H9 (cell line): ENCODE results near the gene AJUBA. TPM values are rescaled to one million over a fixed set of nuclear protein-coding genes. Genes with fewer than 3 reads are reported as not detected.

Experiments used
- DNase-seq: peaks from one replicate; pipeline ENCODE4 v3.0.0-alpha.2; 2017
- H2AFZ ChIP-seq: one replicate; pipeline ENCODE4 v1.6.1; 2013; ENCODE audit warnings: mild to moderate bottlenecking, low read length, control low read depth, moderate library complexity
- H2AK5ac ChIP-seq: 2 replicates; pipeline ENCODE4 v1.6.1; 2013; ENCODE audit warnings: low read length, control low read depth, mixed read lengths; ENCODE audit not compliant: insufficient read length
- H2BK120ac ChIP-seq: one replicate; pipeline ENCODE4 v1.6.1; 2013; ENCODE audit warnings: low read depth, mild to moderate bottlenecking, low read length, control low read depth, inconsistent platforms; ENCODE audit not compliant: poor library complexity, severe bottlenecking
- H2BK12ac ChIP-seq: 2 replicates; pipeline ENCODE4 v1.6.1; 2013; ENCODE audit warnings: low read length, control low read depth, mixed read lengths, low read depth; ENCODE audit not compliant: insufficient read length
- H2BK15ac ChIP-seq: 2 replicates; pipeline ENCODE4 v1.6.1; 2013; ENCODE audit warnings: low read depth, low read length, control low read depth
- H2BK20ac ChIP-seq: one replicate; pipeline ENCODE4 v1.6.1; 2013; ENCODE audit warnings: low read depth, mild to moderate bottlenecking, low read length, control low read depth, inconsistent platforms; ENCODE audit not compliant: poor library complexity, severe bottlenecking
- H2BK5ac ChIP-seq: 2 replicates; pipeline ENCODE4 v1.6.1; 2013; ENCODE audit warnings: low read length, control low read depth, mixed read lengths; ENCODE audit not compliant: insufficient read length
- H3K14ac ChIP-seq: 2 replicates; pipeline ENCODE4 v1.6.1; 2013; ENCODE audit warnings: low read length, control low read depth; ENCODE audit not compliant: insufficient read depth
- H3K18ac ChIP-seq: 2 replicates; pipeline ENCODE4 v1.6.1; 2013; ENCODE audit warnings: low read depth, mild to moderate bottlenecking, mixed read lengths, low read length, control low read depth; ENCODE audit not compliant: insufficient read length
- H3K23ac ChIP-seq: 2 replicates; pipeline ENCODE4 v1.6.1; 2013; ENCODE audit warnings: low read length, control low read depth, mixed read lengths, low read depth; ENCODE audit not compliant: insufficient read length
- H3K23me2 ChIP-seq: 2 replicates; pipeline ENCODE4 v1.6.1; 2013; ENCODE audit warnings: low read depth, mild to moderate bottlenecking, mixed read lengths, low read length, control low read depth; ENCODE audit not compliant: insufficient read length, poor library complexity, severe bottlenecking
- H3K27ac ChIP-seq: 2 replicates; pipeline ENCODE4 v1.5.1; 2013; ENCODE audit warnings: low read length, control low read depth, mixed read lengths, low read depth; ENCODE audit not compliant: insufficient read length
- H3K27me3 ChIP-seq: 2 replicates; pipeline ENCODE4 v1.6.1; 2013; ENCODE audit warnings: low read length, control low read depth, inconsistent platforms; ENCODE audit not compliant: insufficient read depth
- H3K4ac ChIP-seq: 2 replicates; pipeline ENCODE4 v1.6.1; 2013; ENCODE audit warnings: low read depth, mild to moderate bottlenecking, control low read depth, inconsistent platforms, low read length, moderate library complexity
- H3K4me1 ChIP-seq: 2 replicates; pipeline ENCODE4 v1.6.1; 2013; ENCODE audit warnings: low read length, control low read depth, inconsistent platforms; ENCODE audit not compliant: insufficient read depth
- H3K4me2 ChIP-seq: 2 replicates; pipeline ENCODE4 v1.6.1; 2013; ENCODE audit warnings: low read length, control low read depth, mixed read lengths; ENCODE audit not compliant: insufficient read length, insufficient read depth
- H3K56ac ChIP-seq: 2 replicates; pipeline ENCODE4 v1.6.1; 2013; ENCODE audit warnings: low read depth, mild to moderate bottlenecking, mixed read lengths, low read length, control low read depth; ENCODE audit not compliant: insufficient read length
- H3K79me1 ChIP-seq: 2 replicates; pipeline ENCODE4 v1.6.1; 2013; ENCODE audit warnings: low read depth, mild to moderate bottlenecking, moderate library complexity, low read length, control low read depth, inconsistent platforms; ENCODE audit not compliant: insufficient read depth, poor library complexity, severe bottlenecking
- H3K79me2 ChIP-seq: 2 replicates; pipeline ENCODE4 v1.6.1; 2013; ENCODE audit warnings: low read length, control low read depth, inconsistent platforms; ENCODE audit not compliant: insufficient read depth
- H3K9ac ChIP-seq: 2 replicates; pipeline ENCODE4 v1.6.1; 2013; ENCODE audit warnings: low read length, control low read depth, mixed read lengths; ENCODE audit not compliant: insufficient read length; ENCODE audit errors: extremely low read depth
- H3K9me3 ChIP-seq: one replicate; pipeline ENCODE4 v1.6.1; 2013; ENCODE audit warnings: low read depth, low read length, inconsistent platforms; ENCODE audit not compliant: control insufficient read depth
- H3T11ph ChIP-seq: one replicate; pipeline ENCODE4 v1.6.1; 2013; ENCODE audit warnings: mild to moderate bottlenecking, low read length, control low read depth, inconsistent platforms
- H4K20me1 ChIP-seq: one replicate; pipeline ENCODE4 v1.6.1; 2013; ENCODE audit not compliant: control insufficient read depth, insufficient read length, insufficient read depth
- H4K5ac ChIP-seq: 2 replicates; pipeline ENCODE4 v1.6.1; 2013; ENCODE audit warnings: low read depth, mild to moderate bottlenecking, mixed read lengths, low read length, control low read depth; ENCODE audit not compliant: insufficient read length
- H4K8ac ChIP-seq: replicated peaks from 2 replicates; pipeline ENCODE4 v1.6.1; 2013; ENCODE audit warnings: low read length, control low read depth, mixed read lengths, low read depth; ENCODE audit not compliant: insufficient read length
- H4K91ac ChIP-seq: 2 replicates; pipeline ENCODE4 v1.6.1; 2013; ENCODE audit warnings: low read depth, mild to moderate bottlenecking, moderate library complexity, mixed read lengths, low read length, control low read depth; ENCODE audit not compliant: insufficient read length
- H3K27ac Mint-ChIP-seq, 3 experiments: 2 replicates in 2 of 3; 3 replicates in 1 of 3; pipeline ENCODE4 v1.8.0; 2020 to 2021; ENCODE audit warnings: mixed read lengths in 3 of 3, mild to moderate bottlenecking in 1 of 3, moderate library complexity in 1 of 3
- H3K27me3 Mint-ChIP-seq: 2 replicates; pipeline ENCODE4 v1.8.0; 2021; ENCODE audit warnings: low read depth, mild to moderate bottlenecking, moderate library complexity, mixed read lengths
- H3K36me3 Mint-ChIP-seq, 3 experiments: 2 replicates in 2 of 3; 3 replicates in 1 of 3; pipeline ENCODE4 v1.8.0; 2020 to 2021; ENCODE audit warnings: low read depth in 3 of 3, mixed read lengths in 3 of 3; ENCODE audit not compliant: insufficient read depth in 1 of 3
- H3K4me1 Mint-ChIP-seq, 2 experiments: 2 replicates each; pipeline ENCODE4 v1.8.0; 2020; ENCODE audit warnings: mixed read lengths in 2 of 2
- H3K4me3 Mint-ChIP-seq, 2 experiments: 2 replicates in 1 of 2; 3 replicates in 1 of 2; pipeline ENCODE4 v1.8.0; 2020 to 2021; ENCODE audit warnings: mild to moderate bottlenecking in 2 of 2, mixed read lengths in 2 of 2, moderate library complexity in 1 of 2
- H3K9me3 Mint-ChIP-seq, 2 experiments: 2 replicates in 1 of 2; 3 replicates in 1 of 2; pipeline ENCODE4 v1.8.0; 2020; ENCODE audit warnings: mild to moderate bottlenecking in 2 of 2, mixed read lengths in 2 of 2, moderate library complexity in 1 of 2
- CTCF ChIP-seq: fragments of 200-600 bp; sonication (generic); conservative IDR thresholded peaks from 3 replicates; pipeline ENCODE4 v1.8.0; 2021; ENCODE audit warnings: antibody characterized with exemption, mild to moderate bottlenecking
- WGBS: extraction: QIAGEN DNeasy Blood & Tissue Kit; methylation state at CpG from one replicate; pipeline ENCODE4 v1.1.7; 2013; ENCODE audit warnings: missing lambda C conversion rate, low lambda C conversion rate, mixed read lengths; ENCODE audit not compliant: insufficient read length; ENCODE audit errors: extremely low coverage; 5-methylcytosine and 5-hydroxymethylcytosine counted together
- total RNA-seq: library from RNA; stranded (reverse); gene quantifications from 2 replicates; pipeline ENCODE4 v1.2.1, GENCODE V29; 2021

AJUBA gene
- total RNA-seq, 1 experiment from 2014 or later = 44.9 TPM

- Mint-ChIP-seq H3K4me3 (no peak overlapping the region), H3K4me1 (peaks cover 6 to 11% of the 10 kb centered on the region in 2 experiments), H3K9me3 (no peaks in the 10 kb centered on the region), H3K27ac (no peak overlapping the region), H3K27me3 (no peaks in the 10 kb centered on the region), H3K36me3 (peaks cover 17 to 24% (median 23%) of the 10 kb centered on the region in 3 experiments; a peak in 6 of 7 replicates)
- H3K4me2 ChIP-seq = peak overlapping the region; percentile 72
- no peak overlapping the region for H3K4ac ChIP-seq
- H2BK12ac ChIP-seq = no peak overlapping the region
- no peak overlapping the region for H3K18ac ChIP-seq
- H4K91ac ChIP-seq = no peak overlapping the region
- H2AFZ ChIP-seq = no peak overlapping the region
- DNase-seq = no peak
- no peak overlapping the region for H3K14ac ChIP-seq
- no peak overlapping the region for H2BK5ac ChIP-seq
- H3K23ac ChIP-seq = no peak overlapping the region
- H3K9me3 ChIP-seq = no peaks in the 10 kb centered on the region
- no peak overlapping the region for H4K5ac ChIP-seq
- no peaks in the 10 kb centered on the region for H4K20me1 ChIP-seq
- H2BK20ac ChIP-seq = no peak overlapping the region
- H2BK120ac ChIP-seq = no peak overlapping the region
- peak overlapping the region; percentile 8 for H3K9ac ChIP-seq
- H3K27ac ChIP-seq = no peak overlapping the region
- H4K8ac ChIP-seq = no peak overlapping the region
- H3K79me1 ChIP-seq = no peaks in the 10 kb centered on the region
- H3T11ph ChIP-seq = no peak overlapping the region
- H3K4me1 ChIP-seq = peaks cover 3% of the 10 kb centered on the region
- H3K56ac ChIP-seq = no peak overlapping the region
- peaks cover 5% of the 10 kb centered on the region for H3K79me2 ChIP-seq
- H3K27me3 ChIP-seq = no peaks in the 10 kb centered on the region
- peaks cover 12% of the 10 kb centered on the region for H3K23me2 ChIP-seq
- WGBS = no CpG with 5 or more reads among the region's 2 CpGs
- no peak overlapping the region for H2AK5ac ChIP-seq
- H2BK15ac ChIP-seq = no peak overlapping the region
- TF ChIP-seq CTCF = no peak
These were observed 52.4 kb downstream of the AJUBA start for GRCh38 chr14:22929961-22930364.
